HCT116 (cell line): ENCODE results near the gene PIAS3. TPM values are rescaled to one million over a fixed set of nuclear protein-coding genes. Genes with fewer than 3 reads are reported as not detected.

Source experiments
- ATAC-seq: fragments of 200-7000 bp; cut with Tn5 transposase; 2 replicates; pipeline ENCODE4 v1.9.1; 2020; ENCODE audit warnings: mild to moderate bottlenecking, moderate library complexity
- BruUV-seq: library from RNA; stranded (reverse); fragments of 400-500 nt; replicated peaks from 2 replicates; lab custom pipeline; 2021; lab: Mats Ljungman, UMichigan
- CTCF ChIA-PET: fragments of 300-600 bp; sonication (Branson Sonifier 250); formaldehyde crosslinking; loops from one replicate; lab custom pipeline; 2021; ENCODE audit warnings: antibody characterized with exemption; lab: Charles Lee
- POLR2A ChIA-PET: fragments of 300-600, 350-600 bp; sonication (Branson Sonifier 250); formaldehyde crosslinking; loops from one replicate; lab custom pipeline; 2021; ENCODE audit warnings: antibody characterized with exemption; lab: Charles Lee
- RAD21 ChIA-PET, 2 experiments: fragments of 300-600 bp; sonication (Branson Sonifier 250); formaldehyde crosslinking; loops; one replicate each; lab custom pipeline; 2023; ENCODE audit warnings: low total read pairs in 2 of 2; ENCODE audit not compliant: uncharacterized antibody in 2 of 2, unreplicated experiment in 2 of 2, low non-redundant PET in 1 of 2; lab: Charles Lee
- DNase-seq: peaks from one replicate; pipeline ENCODE4 v3.0.0-alpha.2; 2010; ENCODE audit warnings: low read depth, low spot score
- H2AFZ ChIP-seq: fragments of 200-600 bp; shearing (Covaris generic), sonication (generic); 2 replicates; pipeline ENCODE4 v1.6.1; 2017; ENCODE audit warnings: low read depth, mixed run types, mixed read lengths, antibody characterized with exemption, low read length; ENCODE audit not compliant: poor library complexity, severe bottlenecking
- H3K27ac ChIP-seq: 2 replicates; pipeline ENCODE4 v1.5.1; 2012; ENCODE audit warnings: low read depth, low read length
- H3K27me3 ChIP-seq: fragments of 200-600 bp; sonication (generic); 2 replicates; pipeline ENCODE4 v1.6.1; 2016; ENCODE audit warnings: mixed run types, low read length, mixed read lengths; ENCODE audit not compliant: insufficient read depth
- H3K36me3 ChIP-seq, 2 experiments: fragments of 200-500 bp in 1 of 2; fragments of 200-600 bp in 1 of 2; sonication (Bioruptor generic) in 1 of 2; sonication (generic) in 1 of 2; 2 replicates each; pipeline versions ENCODE4 v1.5.1 to v1.6.1; 2014 to 2016; ENCODE audit warnings: low read length in 2 of 2, inconsistent platforms in 1 of 2, mixed read lengths in 1 of 2, mixed run types in 1 of 2; ENCODE audit not compliant: insufficient read depth in 2 of 2, control insufficient read depth in 1 of 2
- H3K4me1 ChIP-seq, 2 experiments: fragments of 200-600 bp in 1 of 2; sonication (generic) in 1 of 2; 2 replicates each; pipeline versions ENCODE4 v1.5.1 to v1.6.1; 2012 to 2017; ENCODE audit warnings: low read length in 2 of 2, inconsistent platforms in 1 of 2, mild to moderate bottlenecking in 1 of 2, mixed read lengths in 1 of 2, mixed run types in 1 of 2, moderate library complexity in 1 of 2; ENCODE audit not compliant: insufficient read depth in 2 of 2, control insufficient read depth in 1 of 2
- H3K4me2 ChIP-seq: fragments of 200-600 bp; sonication (generic); 2 replicates; pipeline ENCODE4 v1.6.1; 2017; ENCODE audit warnings: mixed run types, low read length, mixed read lengths
- H3K4me3 ChIP-seq, 2 experiments: fragments of 200-600 bp in 1 of 2; sonication (generic) in 1 of 2; replicated peaks in 1 of 2; 2 replicates each; pipeline ENCODE4 v1.5.1; 2011 to 2016; ENCODE audit warnings: low read length in 2 of 2, control low read depth in 1 of 2, low read depth in 1 of 2, mild to moderate bottlenecking in 1 of 2, mixed read lengths in 1 of 2, mixed run types in 1 of 2
- H3K79me2 ChIP-seq: fragments of 200-600 bp; sonication (generic); 2 replicates; pipeline ENCODE4 v1.6.1; 2017; ENCODE audit warnings: mild to moderate bottlenecking, mixed run types, low read length, moderate library complexity, mixed read lengths; ENCODE audit not compliant: insufficient read depth
- H3K9ac ChIP-seq: fragments of 200-600 bp; sonication (generic); 2 replicates; pipeline ENCODE4 v1.6.1; 2016; ENCODE audit warnings: low read length, mixed read lengths
- H3K9me2 ChIP-seq: fragments of 200-600 bp; sonication (generic), shearing (Covaris generic); 2 replicates; pipeline ENCODE4 v1.6.1; 2017; ENCODE audit warnings: mixed run types, mild to moderate bottlenecking, moderate library complexity; ENCODE audit not compliant: insufficient read depth
- H3K9me3 ChIP-seq, 2 experiments: fragments of 200-500 bp in 1 of 2; fragments of 200-600 bp in 1 of 2; sonication (Bioruptor generic) in 1 of 2; sonication (generic) in 1 of 2; 2 replicates each; pipeline ENCODE4 v1.6.1; 2014 to 2017; ENCODE audit warnings: low read length in 2 of 2, mixed read lengths in 2 of 2, inconsistent platforms in 1 of 2, low read depth in 1 of 2, mild to moderate bottlenecking in 1 of 2, mixed run types in 1 of 2, moderate library complexity in 1 of 2; ENCODE audit not compliant: control insufficient read depth in 1 of 2, insufficient read depth in 1 of 2
- H4K20me1 ChIP-seq: fragments of 200-600 bp; sonication (generic), shearing (Covaris generic); 2 replicates; pipeline ENCODE4 v1.6.1; 2017; ENCODE audit warnings: mixed run types, mild to moderate bottlenecking, moderate library complexity; ENCODE audit not compliant: insufficient read depth
- CBX3 ChIP-seq: IDR thresholded peaks from 2 replicates; pipeline ENCODE4 v1.6.1; 2012; ENCODE audit warnings: low read depth
- CEBPB ChIP-seq: IDR thresholded peaks from 2 replicates; pipeline ENCODE4 v1.6.1; 2012; ENCODE audit warnings: low read depth
- CTCF ChIP-seq, 3 experiments: fragments of 200-600 bp in 1 of 3; sonication (generic) in 1 of 3; IDR thresholded peaks in 2 of 3; conservative IDR thresholded peaks in 1 of 3; 2 replicates each; pipeline ENCODE4 v1.5.1; 2012 to 2017; ENCODE audit warnings: low read depth in 2 of 3, low read length in 2 of 3, antibody characterized with exemption in 1 of 3, borderline replicate concordance in 1 of 3, control low read depth in 1 of 3, mild to moderate bottlenecking in 1 of 3, mixed read lengths in 1 of 3, mixed run types in 1 of 3, moderate library complexity in 1 of 3; ENCODE audit not compliant: insufficient read depth in 1 of 3
- EGR1 ChIP-seq: IDR thresholded peaks from 2 replicates; pipeline ENCODE4 v1.6.1; 2012; ENCODE audit warnings: low read depth
- ELF1 ChIP-seq: IDR thresholded peaks from 2 replicates; pipeline ENCODE4 v1.6.1; 2012; ENCODE audit warnings: low read depth, borderline replicate concordance
- POLR2AphosphoS5 ChIP-seq: IDR thresholded peaks from 2 replicates; pipeline ENCODE4 v1.6.1; 2011; ENCODE audit warnings: mild to moderate bottlenecking, low read depth, low read length, moderate library complexity
- RAD21 ChIP-seq: IDR thresholded peaks from 2 replicates; pipeline ENCODE4 v1.6.1; 2012; ENCODE audit warnings: low read depth, mild to moderate bottlenecking
- YY1 ChIP-seq: IDR thresholded peaks from 2 replicates; pipeline ENCODE4 v1.6.1; 2011; ENCODE audit warnings: low read length, low read depth, moderate library complexity, mild to moderate bottlenecking; ENCODE audit not compliant: insufficient replicate concordance; ENCODE audit errors: extremely low read depth
- ZBTB33 ChIP-seq: IDR thresholded peaks from 2 replicates; pipeline ENCODE4 v1.6.1; 2011; ENCODE audit warnings: mild to moderate bottlenecking, low read length, moderate library complexity; ENCODE audit not compliant: insufficient replicate concordance; ENCODE audit errors: extremely low read depth
- ZFX ChIP-seq: fragments of 450-650 bp; IDR thresholded peaks from 2 replicates; pipeline ENCODE4 v1.6.1; 2017
- intact Hi-C: fragments of 100-400 bp; cut with micrococcal nuclease; formaldehyde crosslinking; loops from 2 replicates; pipeline ENCODE4 v1.10.0; 2022
- total RNA-seq: library from RNA; stranded (reverse); gene quantifications from one replicate; pipeline ENCODE4 v1.2.1, GENCODE V29; 2021; ENCODE audit not compliant: unreplicated experiment

PIAS3 gene
- total RNA-seq, 1 experiment from 2014 or later: 31.2 TPM

GRCh38 chr1:145845514-145846161, 13.2 kb downstream of the PIAS3 start, which contains the start of gene NUDT17:
Gene NUDT17, plus strand, starts transcription at chr1:145845630. Its CDS starts 11 bp downstream, at chr1:145845641.
- no peaks in the 10 kb centered on the region for H3K9me3 ChIP-seq
- H4K20me1 ChIP-seq: no peaks in the 10 kb centered on the region
- no TSS peak for BruUV-seq
- intact Hi-C loops: loop anchor here (1.0 to 5.0 kb wide), 2 partner anchors 62 to 169 kb away; no protein-coding TSS in a partner anchor
- peaks cover 4 to 14% of the 10 kb centered on the region in 2 experiments for H3K4me1 ChIP-seq
- H2AFZ ChIP-seq: no peak within 1 kb of the TSS
- peak within 1 kb of the TSS; percentile 81 for H3K4me2 ChIP-seq
- H3K4me3 ChIP-seq: peak within 1 kb of the TSS; percentile 38 to 49
- ChIA-PET CTCF (interaction anchor here (0.6 to 7.6 kb wide), 18 partner anchors 9 to 190 kb away, joined by 3 to 87 read pairs (median 4); partner anchors contain the start of genes ANKRD34A, LIX1L, PIAS3 and POLR3GL), RAD21 (interaction anchor here (0.5 to 1.1 kb wide), 3 partner anchors 13 to 82 kb away, joined by 3 to 4 read pairs (median 3); partner anchors contain the start of genes PIAS3 (in 1 of the 2) and RBM8A (in 1 of the 2)), POLR2A (interaction anchor here (0.6 to 3.7 kb wide), 4 partner anchors 9 to 112 kb away, joined by 3 to 17 read pairs (median 6); partner anchors contain the start of genes LIX1L and PIAS3)
- TF ChIP-seq ZBTB33: no peak
- TF ChIP-seq CEBPB: no peak
- TF ChIP-seq CBX3: 0 out of 2 replicates have a peak, but pooled peaks have one; percentile 35
- peak; percentile 73 to 96 (median 96); a peak in 5 of 6 replicates for TF ChIP-seq CTCF (IDR thresholded peaks at IDR 0.05 in 2 of 3, conservative IDR thresholded peaks at IDR 0.05 in 1 of 3; ENCODE audit: borderline replicate concordance in 1 of 3, insufficient read depth in 1 of 3, low read depth in 2 of 3, low read length in 2 of 3)
- peak; percentile 45; the same call in 1 of the 2 replicates for TF ChIP-seq ZFX
- TF ChIP-seq ELF1: no peak
- TF ChIP-seq EGR1: no peak
- peak; percentile 67 for TF ChIP-seq RAD21
- peak; percentile 46 for TF ChIP-seq POLR2AphosphoS5
- TF ChIP-seq YY1: peak; percentile 61
- peak; percentile 26 for DNase-seq
- peak within 1 kb of the TSS; percentile 35; the same call in 1 of the 2 replicates for H3K9ac ChIP-seq
- H3K27ac ChIP-seq: peak within 1 kb of the TSS; percentile 8; the same call in 1 of the 2 replicates
- H3K36me3 ChIP-seq: peaks cover 34% of the 10 kb centered on the region in 2 experiments
- peak; percentile 88 for ATAC-seq
- no peaks in the 10 kb centered on the region for H3K9me2 ChIP-seq
- no peaks in the 10 kb centered on the region for H3K27me3 ChIP-seq
- H3K79me2 ChIP-seq: no peaks in the 10 kb centered on the region
